K562 (cell line): ENCODE data around the gene NRSN2. TPM values are rescaled to one million over a fixed set of nuclear protein-coding genes. Genes with fewer than 3 reads are reported as not detected.

Experiments
- ATF1 ChIP-seq, 2 experiments: fragments of 450-650 bp in 1 of 2; IDR thresholded peaks; 2 replicates each; pipeline ENCODE4 v1.6.1; 2016; ENCODE audit warnings: missing compliant biosample characterization in 1 of 2, missing genetic modification characterization in 1 of 2
- ELF2 ChIP-seq: fragments of 250-450 bp; sonication (Bioruptor Pico); IDR thresholded peaks from 2 replicates; pipeline ENCODE4 v1.5.0; 2021; ENCODE audit warnings: mild to moderate bottlenecking
- GABPB1 ChIP-seq: sonication (generic); formaldehyde crosslinking; IDR thresholded peaks from 2 replicates; pipeline ENCODE4 v1.8.0; 2022; ENCODE audit warnings: mild to moderate bottlenecking, missing genetic modification reagents
- MCM7 ChIP-seq, 2 experiments: fragments of 450-650 bp; IDR thresholded peaks; 2 replicates each; pipeline ENCODE4 v1.6.1; 2016 to 2018
- NELFE ChIP-seq: IDR thresholded peaks from 2 replicates; pipeline ENCODE4 v1.6.1; 2011; ENCODE audit warnings: mild to moderate bottlenecking; ENCODE audit not compliant: insufficient read depth, insufficient read length
- NFE2 ChIP-seq: IDR thresholded peaks from 2 replicates; pipeline ENCODE4 v1.6.1; 2014; ENCODE audit warnings: antibody characterized with exemption, low read depth
- NR3C1 ChIP-seq: sonication (generic); formaldehyde crosslinking; IDR thresholded peaks from 2 replicates; pipeline ENCODE4 v1.8.1; 2022; ENCODE audit warnings: missing genetic modification reagents
- POLR2B ChIP-seq: fragments of 450-650 bp; IDR thresholded peaks from 2 replicates; pipeline ENCODE4 v1.6.1; 2018; ENCODE audit warnings: low read depth; ENCODE audit not compliant: partially characterized antibody
- RBFOX2 ChIP-seq: fragments of 200-400 bp; formaldehyde crosslinking; IDR thresholded peaks from 2 replicates; pipeline ENCODE4 v1.6.1; 2017; ENCODE audit warnings: low read depth, mild to moderate bottlenecking, low read length, moderate library complexity
- SP1 ChIP-seq: sonication (generic); formaldehyde crosslinking; IDR thresholded peaks from 2 replicates; pipeline ENCODE4 v1.8.1; 2022; ENCODE audit warnings: mild to moderate bottlenecking, missing genetic modification reagents
- TAF15 ChIP-seq: fragments of 200-400 bp; formaldehyde crosslinking; IDR thresholded peaks from 2 replicates; pipeline ENCODE4 v1.6.1; 2017; ENCODE audit warnings: mild to moderate bottlenecking, low read depth, low read length, moderate library complexity
- TBP ChIP-seq: optimal IDR thresholded peaks from 2 replicates; pipeline ENCODE3; 2011; ENCODE audit warnings: low read depth, low read length, improper control_type of control experiment
- TSC22D4 ChIP-seq: fragments of 450-650 bp; IDR thresholded peaks from 2 replicates; pipeline ENCODE4 v1.6.1; 2016; ENCODE audit warnings: missing genetic modification characterization, missing biosample characterization, control low read depth
- XRCC3 ChIP-seq: fragments of 450-650 bp; IDR thresholded peaks from 2 replicates; pipeline ENCODE4 v1.6.1; 2017; ENCODE audit warnings: mild to moderate bottlenecking, moderate library complexity
- ZNF175 ChIP-seq: fragments of 200-800 bp; sonication (Bioruptor generic); IDR thresholded peaks from 2 replicates; pipeline ENCODE4 v1.6.1; 2016; ENCODE audit warnings: low read depth, mild to moderate bottlenecking, missing genetic modification characterization, missing compliant biosample characterization
- ZNF444 ChIP-seq: fragments of 250-450 bp; sonication (Bioruptor Pico); IDR thresholded peaks from 2 replicates; pipeline ENCODE4 v1.4.0; 2020; ENCODE audit warnings: mild to moderate bottlenecking, moderate library complexity
- polyA plus RNA-seq, 8 experiments: library from polyadenylated mRNA; depleted of rRNA in 4 of 8; stranded (reverse) in 5 of 8; unstranded in 3 of 8; fragments of >200 nt; fragmentation: Nextera tagmentation in 2 of 8; fragmentation: Illumina TruSeq in 1 of 8; extraction: Ambion mirVana in 2 of 8; extraction: Trizol in 1 of 8; gene quantifications; 2 replicates each; pipeline versions ENCODE4 v1.2.1 to v1.2.3, GENCODE V29; 2011 to 2014; ENCODE audit warnings: inconsistent platforms in 1 of 8, missing spikeins in 1 of 8
- total RNA-seq, 7 experiments: library from RNA; depleted of rRNA in 6 of 7; stranded (reverse); fragments of >200 nt in 6 of 7; fragmentation: Illumina TruSeq in 2 of 7; extraction: Trizol in 2 of 7; gene quantifications; 2 replicates each; pipeline versions ENCODE4 v1.2.1 to v1.2.3, GENCODE V29; 2011 to 2021; ENCODE audit warnings: low replicate concordance in 1 of 7
- TF ChIP-seq, protein P1 (sequence below): fragments of 250-450 bp; sonication (Bioruptor Pico); IDR thresholded peaks from 2 replicates; pipeline ENCODE4 v1.6.1; 2021; ENCODE audit warnings: mild to moderate bottlenecking
- TF ChIP-seq, protein P2 (sequence below): fragments of 450-650 bp; formaldehyde crosslinking; IDR thresholded peaks from 2 replicates; pipeline ENCODE4 v1.4.0; 2020; ENCODE audit warnings: mild to moderate bottlenecking
- TF ChIP-seq, protein P3 (sequence below): fragments of 250-450 bp; sonication (Bioruptor Pico); IDR thresholded peaks from 2 replicates; pipeline ENCODE4 v1.5.0; 2021
- TF ChIP-seq, protein P4 (sequence below): fragments of 250-450 bp; sonication (Bioruptor Pico); IDR thresholded peaks from 2 replicates; pipeline ENCODE4 v1.5.0; 2021
- TF ChIP-seq, protein P5 (sequence below): fragments of 450-650 bp; IDR thresholded peaks from 2 replicates; pipeline ENCODE4 v1.7.0; 2016; ENCODE audit warnings: borderline replicate concordance

NRSN2 gene
- total and polyA plus RNA-seq, 9 of the 15 experiments (the other 6 are each of a cell fraction or from before 2014, with no cell fraction given), result 7.5 to 29.7 (median 11.1) TPM

DNA sequence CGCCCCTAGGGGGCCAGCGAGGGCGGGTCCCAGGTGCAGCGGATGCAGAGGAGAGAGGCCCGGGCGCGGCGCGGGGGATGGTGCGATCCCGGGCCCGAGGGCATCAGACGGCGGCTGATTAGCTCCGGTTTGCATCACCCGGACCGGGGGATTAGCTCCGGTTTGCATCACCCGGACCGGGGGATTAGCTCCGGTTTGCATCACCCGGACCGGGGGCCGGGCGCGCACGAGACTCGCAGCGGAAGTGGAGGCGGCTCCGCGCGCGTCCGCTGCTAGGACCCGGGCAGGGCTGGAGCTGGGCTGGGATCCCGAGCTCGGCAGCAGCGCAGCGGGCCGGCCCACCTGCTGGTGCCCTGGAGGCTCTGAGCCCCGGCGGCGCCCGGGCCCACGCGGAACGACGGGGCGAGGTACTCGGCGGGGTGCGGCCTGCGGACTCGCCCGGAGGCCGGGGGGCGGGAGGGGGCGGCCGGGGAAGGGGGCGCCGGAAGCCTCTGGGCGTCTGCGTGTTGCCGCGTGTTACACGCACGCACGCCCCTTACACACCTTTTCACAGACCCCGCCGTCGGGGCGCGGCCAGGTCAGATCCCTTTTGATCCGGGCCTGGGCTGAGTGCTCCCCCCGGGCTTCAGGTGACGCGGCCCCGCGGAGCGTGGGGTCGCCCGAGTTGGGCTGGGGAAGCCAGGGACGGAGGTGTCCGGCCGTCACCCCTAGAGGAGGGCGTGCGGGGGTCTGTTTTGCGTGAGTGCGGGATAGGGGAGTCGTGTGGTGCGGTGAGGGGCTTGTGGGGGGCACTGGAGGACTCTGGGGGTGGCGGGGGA is 34.1 kb downstream of the NRSN2 start (continued):
- TF ChIP-seq, protein P1, sequence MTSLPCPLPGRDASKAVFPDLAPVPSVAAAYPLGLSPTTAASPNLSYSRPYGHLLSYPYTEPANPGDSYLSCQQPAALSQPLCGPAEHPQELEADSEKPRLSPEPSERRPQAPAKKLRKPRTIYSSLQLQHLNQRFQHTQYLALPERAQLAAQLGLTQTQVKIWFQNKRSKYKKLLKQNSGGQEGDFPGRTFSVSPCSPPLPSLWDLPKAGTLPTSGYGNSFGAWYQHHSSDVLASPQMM, result no peak
- TF ChIP-seq SP1 (CRISPR knock-in tag), result peak; percentile 59; the same call in 1 of the 2 replicates
- TF ChIP-seq TAF15, result no peak
- TF ChIP-seq XRCC3, result no peak
- no peak for TF ChIP-seq NELFE
- peak; percentile 81; the same call in 1 of the 2 replicates for TF ChIP-seq NR3C1 (CRISPR knock-in tag)
- 0 out of 2 replicates have a peak, but pooled peaks have one; percentile 20 for TF ChIP-seq ELF2 (CRISPR knock-in tag)
- TF ChIP-seq GABPB1 (CRISPR knock-in tag), result peak; percentile 92
- no peak for TF ChIP-seq TBP
- TF ChIP-seq, protein P2, sequence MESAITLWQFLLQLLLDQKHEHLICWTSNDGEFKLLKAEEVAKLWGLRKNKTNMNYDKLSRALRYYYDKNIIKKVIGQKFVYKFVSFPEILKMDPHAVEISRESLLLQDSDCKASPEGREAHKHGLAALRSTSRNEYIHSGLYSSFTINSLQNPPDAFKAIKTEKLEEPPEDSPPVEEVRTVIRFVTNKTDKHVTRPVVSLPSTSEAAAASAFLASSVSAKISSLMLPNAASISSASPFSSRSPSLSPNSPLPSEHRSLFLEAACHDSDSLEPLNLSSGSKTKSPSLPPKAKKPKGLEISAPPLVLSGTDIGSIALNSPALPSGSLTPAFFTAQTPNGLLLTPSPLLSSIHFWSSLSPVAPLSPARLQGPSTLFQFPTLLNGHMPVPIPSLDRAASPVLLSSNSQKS (CRISPR knock-in tag), result no peak
- no peak for TF ChIP-seq POLR2B
- TF ChIP-seq ZNF444 (CRISPR knock-in tag), result no peak
- TF ChIP-seq, protein P3, sequence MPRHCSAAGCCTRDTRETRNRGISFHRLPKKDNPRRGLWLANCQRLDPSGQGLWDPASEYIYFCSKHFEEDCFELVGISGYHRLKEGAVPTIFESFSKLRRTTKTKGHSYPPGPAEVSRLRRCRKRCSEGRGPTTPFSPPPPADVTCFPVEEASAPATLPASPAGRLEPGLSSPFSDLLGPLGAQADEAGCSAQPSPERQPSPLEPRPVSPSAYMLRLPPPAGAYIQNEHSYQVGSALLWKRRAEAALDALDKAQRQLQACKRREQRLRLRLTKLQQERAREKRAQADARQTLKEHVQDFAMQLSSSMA, result no peak
- TF ChIP-seq RBFOX2, result peak; percentile 84
- TF ChIP-seq MCM7 (IDR thresholded peaks at IDR 0.05), result no peak
- no peak for TF ChIP-seq ATF1 (CRISPR knock-in tag; IDR thresholded peaks at IDR 0.05)
- TF ChIP-seq ATF1 (tag; IDR thresholded peaks at IDR 0.05), result peak; percentile 81
- no peak; the same call in 1 of the 2 replicates for TF ChIP-seq NFE2
- peak; percentile 53; the same call in 1 of the 2 replicates for TF ChIP-seq ZNF175 (CRISPR knock-in tag)
- TF ChIP-seq, protein P4, sequence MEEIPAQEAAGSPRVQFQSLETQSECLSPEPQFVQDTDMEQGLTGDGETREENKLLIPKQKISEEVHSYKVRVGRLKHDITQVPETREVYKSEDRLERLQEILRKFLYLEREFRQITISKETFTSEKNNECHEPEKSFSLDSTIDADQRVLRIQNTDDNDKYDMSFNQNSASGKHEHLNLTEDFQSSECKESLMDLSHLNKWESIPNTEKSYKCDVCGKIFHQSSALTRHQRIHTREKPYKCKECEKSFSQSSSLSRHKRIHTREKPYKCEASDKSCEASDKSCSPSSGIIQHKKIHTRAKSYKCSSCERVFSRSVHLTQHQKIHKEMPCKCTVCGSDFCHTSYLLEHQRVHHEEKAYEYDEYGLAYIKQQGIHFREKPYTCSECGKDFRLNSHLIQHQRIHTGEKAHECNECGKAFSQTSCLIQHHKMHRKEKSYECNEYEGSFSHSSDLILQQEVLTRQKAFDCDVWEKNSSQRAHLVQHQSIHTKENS (CRISPR knock-in tag), result no peak
- TF ChIP-seq, protein P5, sequence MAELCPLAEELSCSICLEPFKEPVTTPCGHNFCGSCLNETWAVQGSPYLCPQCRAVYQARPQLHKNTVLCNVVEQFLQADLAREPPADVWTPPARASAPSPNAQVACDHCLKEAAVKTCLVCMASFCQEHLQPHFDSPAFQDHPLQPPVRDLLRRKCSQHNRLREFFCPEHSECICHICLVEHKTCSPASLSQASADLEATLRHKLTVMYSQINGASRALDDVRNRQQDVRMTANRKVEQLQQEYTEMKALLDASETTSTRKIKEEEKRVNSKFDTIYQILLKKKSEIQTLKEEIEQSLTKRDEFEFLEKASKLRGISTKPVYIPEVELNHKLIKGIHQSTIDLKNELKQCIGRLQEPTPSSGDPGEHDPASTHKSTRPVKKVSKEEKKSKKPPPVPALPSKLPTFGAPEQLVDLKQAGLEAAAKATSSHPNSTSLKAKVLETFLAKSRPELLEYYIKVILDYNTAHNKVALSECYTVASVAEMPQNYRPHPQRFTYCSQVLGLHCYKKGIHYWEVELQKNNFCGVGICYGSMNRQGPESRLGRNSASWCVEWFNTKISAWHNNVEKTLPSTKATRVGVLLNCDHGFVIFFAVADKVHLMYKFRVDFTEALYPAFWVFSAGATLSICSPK, result no peak
- no peak for TF ChIP-seq TSC22D4 (tag)
